A549 (cell line): ENCODE results near the gene PRC1. TPM values are rescaled to one million over a fixed set of nuclear protein-coding genes. Genes with fewer than 3 reads are reported as not detected.

Experiments used
- ATAC-seq, 2 experiments: fragments of 200-7000 bp in 1 of 2; fragments of >200 bp in 1 of 2; cut with Nextera tagmentation in 1 of 2; cut with Tn5 transposase in 1 of 2; 3 replicates each; pipeline versions ENCODE4 v1.8.0 to v1.9.1; 2018 to 2020; ENCODE audit warnings: mild to moderate bottlenecking in 1 of 2, moderate library complexity in 1 of 2
- CTCF ChIA-PET: fragments of 300-600 bp; sonication (Branson Sonifier 250); formaldehyde crosslinking; extraction: SDS; loops from one replicate; lab custom pipeline; 2021; ENCODE audit warnings: antibody characterized with exemption, inconsistent platforms; lab: Yijun Ruan, JAX
- POLR2A ChIA-PET: fragments of 350-600 bp; formaldehyde crosslinking; extraction: SDS; loops from one replicate; lab custom pipeline; 2021; ENCODE audit warnings: antibody characterized with exemption, inconsistent platforms; lab: Yijun Ruan, JAX
- DNase-seq, 2 experiments: peaks; one replicate each; pipeline versions ENCODE4 v3.0.0 to v3.0.0-alpha.2; 2011 to 2016; ENCODE audit warnings: low read depth in 1 of 2, low spot score in 1 of 2
- FAIRE-seq: peaks from 2 replicates; lab custom pipeline; 2011; peaks lifted over from hg19 to GRCh38; lab: Jason Lieb, UNC
- H3K27ac ChIP-seq, 2 experiments: fragments of >200 bp; sonication (Bioruptor Twin); formaldehyde crosslinking; 3 replicates each; pipeline ENCODE4 v1.5.1; 2016 to 2017
- H3K4me1 ChIP-seq: fragments of >200 bp; sonication (Bioruptor Twin); formaldehyde crosslinking; 3 replicates; pipeline ENCODE4 v1.6.1; 2016
- H3K4me2 ChIP-seq: fragments of >200 bp; sonication (Bioruptor Twin); formaldehyde crosslinking; 3 replicates; pipeline ENCODE4 v1.6.1; 2016
- H3K4me3 ChIP-seq: fragments of >200 bp; sonication (Bioruptor Twin); formaldehyde crosslinking; 3 replicates; pipeline ENCODE4 v1.5.1; 2016
- H3K9me3 ChIP-seq: fragments of >200 bp; sonication (Bioruptor Twin); formaldehyde crosslinking; 3 replicates; pipeline ENCODE4 v1.6.1; 2016
- ATOH8 ChIP-seq: fragments of 250-450 bp; sonication (Bioruptor Pico); IDR thresholded peaks from 2 replicates; pipeline ENCODE4 v1.5.0; 2020; ENCODE audit warnings: low read depth, mild to moderate bottlenecking, moderate library complexity
- BHLHE40 ChIP-seq: IDR thresholded peaks from 2 replicates; pipeline ENCODE4 v1.6.1; 2012; ENCODE audit warnings: low read depth, low read length, inconsistent platforms
- CTCF ChIP-seq: fragments of >200 bp; sonication (Bioruptor Twin); formaldehyde crosslinking; IDR thresholded peaks from 3 replicates; pipeline ENCODE4 v1.5.1; 2016
- ELK1 ChIP-seq: fragments of 150-350 bp; IDR thresholded peaks from 2 replicates; pipeline ENCODE4 v1.6.1; 2014; ENCODE audit warnings: low read depth, mild to moderate bottlenecking, low read length
- ESRRA ChIP-seq: fragments of 150-350 bp; IDR thresholded peaks from 2 replicates; pipeline ENCODE4 v1.6.1; 2014; ENCODE audit warnings: mild to moderate bottlenecking, low read length, borderline replicate concordance
- FOSB ChIP-seq: fragments of 250-450 bp; sonication (Bioruptor Pico); IDR thresholded peaks from 2 replicates; pipeline ENCODE4 v1.5.0; 2020; ENCODE audit warnings: mild to moderate bottlenecking, moderate library complexity
- FOSL2 ChIP-seq, 2 experiments: fragments of 450-650 bp in 1 of 2; fragments of >200 bp in 1 of 2; sonication (Bioruptor Twin) in 1 of 2; formaldehyde crosslinking; IDR thresholded peaks; 2 replicates each; pipeline versions ENCODE4 v1.5.0 to v1.6.1; 2016 to 2020; ENCODE audit warnings: mild to moderate bottlenecking in 1 of 2, moderate library complexity in 1 of 2
- GATA3 ChIP-seq: IDR thresholded peaks from 2 replicates; pipeline ENCODE4 v1.6.1; 2012; ENCODE audit warnings: borderline replicate concordance
- HDAC2 ChIP-seq: fragments of 200-600 bp; sonication (generic); IDR thresholded peaks from 2 replicates; pipeline ENCODE4 v1.6.1; 2016
- HOXA7 ChIP-seq: fragments of 250-450 bp; sonication (Bioruptor Pico); IDR thresholded peaks from 2 replicates; pipeline ENCODE4 v1.5.0; 2020; ENCODE audit warnings: mild to moderate bottlenecking, moderate library complexity
- HOXB5 ChIP-seq: fragments of 250-450 bp; sonication (Bioruptor Pico); IDR thresholded peaks from 2 replicates; pipeline ENCODE4 v1.5.0; 2020; ENCODE audit warnings: mild to moderate bottlenecking, moderate library complexity
- MAX ChIP-seq: IDR thresholded peaks from 2 replicates; pipeline ENCODE4 v1.6.1; 2012
- MYC ChIP-seq: IDR thresholded peaks from 2 replicates; pipeline ENCODE4 v1.6.1; 2012; ENCODE audit warnings: mild to moderate bottlenecking, inconsistent platforms, low read length, improper control_type of control experiment, borderline replicate concordance
- NFE2L2 ChIP-seq: fragments of 150-350 bp; conservative IDR thresholded peaks from 2 replicates; pipeline ENCODE4 v1.6.1; 2014; ENCODE audit warnings: low read length
- NPAS2 ChIP-seq: fragments of 250-450 bp; sonication (Bioruptor Pico); IDR thresholded peaks from 2 replicates; pipeline ENCODE4 v1.8.0; 2022; ENCODE audit warnings: mild to moderate bottlenecking, moderate library complexity, borderline replicate concordance
- POLR2AphosphoS2 ChIP-seq: conservative IDR thresholded peaks from 2 replicates; pipeline ENCODE4 v1.6.1; 2012; ENCODE audit warnings: low read length, improper control_type of control experiment, inconsistent platforms
- RAD21 ChIP-seq, 2 experiments: fragments of >200 bp in 1 of 2; sonication (Bioruptor Twin) in 1 of 2; formaldehyde crosslinking in 1 of 2; IDR thresholded peaks in 1 of 2; conservative IDR thresholded peaks in 1 of 2; 2 replicates in 1 of 2; 3 replicates in 1 of 2; pipeline ENCODE4 v1.6.1; 2012 to 2018; ENCODE audit warnings: inconsistent platforms in 1 of 2
- RARB ChIP-seq: fragments of 250-450 bp; sonication (Bioruptor Pico); IDR thresholded peaks from 2 replicates; pipeline ENCODE4 v1.8.0; 2021; ENCODE audit warnings: mild to moderate bottlenecking, moderate library complexity
- RCOR1 ChIP-seq: fragments of 150-350 bp; IDR thresholded peaks from 2 replicates; pipeline ENCODE4 v1.6.1; 2014; ENCODE audit warnings: antibody characterized with exemption, low read length, low read depth
- REST ChIP-seq: fragments of 200-600 bp; sonication (generic); IDR thresholded peaks from 2 replicates; pipeline ENCODE4 v1.6.1; 2016; ENCODE audit warnings: antibody characterized with exemption, mild to moderate bottlenecking, moderate library complexity
- SMC3 ChIP-seq: fragments of >200 bp; sonication (Bioruptor Twin); formaldehyde crosslinking; IDR thresholded peaks from 3 replicates; pipeline ENCODE4 v1.6.1; 2018; ENCODE audit warnings: inconsistent platforms
- TP53 ChIP-seq: fragments of 250-450 bp; sonication (Bioruptor Pico); IDR thresholded peaks from 2 replicates; pipeline ENCODE4 v1.5.0; 2021; ENCODE audit warnings: mild to moderate bottlenecking, moderate library complexity
- ZNF302 ChIP-seq: fragments of 250-450 bp; sonication (Bioruptor Pico); IDR thresholded peaks from 2 replicates; pipeline ENCODE4 v1.9.0; 2021; ENCODE audit warnings: inconsistent platforms, mild to moderate bottlenecking, moderate library complexity
- WGBS: methylation state at CpG from one replicate; pipeline ENCODE4 v1.1.6; 2017; ENCODE audit errors: missing lambda C conversion rate; 5-methylcytosine and 5-hydroxymethylcytosine counted together
- polyA plus RNA-seq, 4 experiments: library from polyadenylated mRNA; depleted of rRNA in 3 of 4; stranded (reverse); fragments of >200 nt; fragmentation: RNase III in 1 of 4; extraction: RNeasy Plus Mini Kit Qiagen cat#74134 plus additional on column Dnase treatment in 1 of 4; gene quantifications; 2 replicates in 3 of 4; 3 replicates in 1 of 4; pipeline ENCODE4 v1.2.3, GENCODE V29; 2011 to 2017

The PRC1 gene
- polyA plus RNA-seq, 2 of the 4 experiments (the other 2 are of a cell fraction): 303 to 426 TPM

GRCh38 chr15:90934256-90934948 is 59.9 kb downstream of the PRC1 start:
- Histone ChIP-seq H3K4me2 (peak overlapping the region; percentile 94), H3K4me1 (peaks cover 30% of the 10 kb centered on the region), H3K4me3 (peak overlapping the region; percentile 73), H3K9me3 (no peaks in the 10 kb centered on the region), H3K27ac (peak overlapping the region; percentile 82 to 91)
- POLR2A ChIA-PET: interaction anchor here (0.8 to 2.3 kb wide), 3 partner anchors 10 to 20 kb away, joined by 4 to 11 read pairs (median 5); partner anchors contain the start of gene RCCD1
- peak; percentile 44 to 69 for ATAC-seq
- whole genome bisulfite sequencing: 4% methylated on average over 18 of the region's 19 CpGs
- CTCF ChIA-PET: interaction anchor here (0.6 to 16.4 kb wide), 39 partner anchors 11 to 791 kb away, joined by 3 to 536 read pairs (median 5); partner anchors contain the start of genes FES, FURIN, MAN2A2 and RCCD1
- FAIRE-seq: no peak
- TF ChIP-seq RAD21 (conservative IDR thresholded peaks at IDR 0.05 in 1 of 2, IDR thresholded peaks at IDR 0.05 in 1 of 2) (peak; percentile 77 to 81), TP53 (CRISPR knock-in tag) (0 out of 2 replicates have a peak, but pooled peaks have one; percentile 4), ELK1 (no peak), SMC3 (peak; percentile 64), ESRRA (no peak), CTCF (peak; percentile 91), MAX (peak; percentile 12; the same call in 1 of the 2 replicates), HOXB5 (CRISPR knock-in tag) (0 out of 2 replicates have a peak, but pooled peaks have one; percentile 25), NPAS2 (no peak), RCOR1 (0 out of 2 replicates have a peak, but pooled peaks have one; percentile 58), FOSL2 (IDR thresholded peaks at IDR 0.05) (0 out of 2 replicates have a peak, but pooled peaks have one; percentile 12), FOSL2 (CRISPR knock-in tag; IDR thresholded peaks at IDR 0.05) (no peak)
- peak; percentile 91 to 98 for DNase-seq

- Histone ChIP-seq H3K9me3 (no peaks in the 10 kb centered on the region), H3K4me2 (no peak overlapping the region), H3K4me3 (no peak overlapping the region), H3K4me1 (peaks cover 35% of the 10 kb centered on the region), H3K27ac (no peak overlapping the region)
- ATAC-seq (no peak), FAIRE-seq (no peak), DNase-seq (no peak)
- 26% methylated on average over 1 of the region's 1 CpG for WGBS
- CTCF ChIA-PET: interaction anchor here (0.6 to 16.4 kb wide), 41 partner anchors 10 to 790 kb away, joined by 3 to 536 read pairs (median 7); partner anchors contain the start of genes FES, MAN2A2, RCCD1 and VPS33B
- POLR2A ChIA-PET: interaction anchor here (2.8 kb wide), 1 partner anchor 21 kb away, joined by 20 read pairs; the partner anchor contains the start of gene RCCD1
- TF ChIP-seq HOXA7 (CRISPR knock-in tag) (no peak), FOSB (CRISPR knock-in tag) (no peak), BHLHE40 (no peak), ATOH8 (CRISPR knock-in tag) (no peak), RCOR1 (no peak), MAX (no peak), NFE2L2 (no peak), HDAC2 (no peak), MYC (no peak), RARB (CRISPR knock-in tag) (no peak), REST (no peak), CTCF (no peak), GATA3 (no peak), ZNF302 (CRISPR knock-in tag) (no peak), POLR2AphosphoS2 (no peak)
Observed at GRCh38 chr15:90933301-90933700, 61.0 kb downstream of the PRC1 start.
